Smooth muscle cell of bladder (primary cell): Measurements from ENCODE around the gene AFF3. TPM values are rescaled to one million over a fixed set of nuclear protein-coding genes. Genes with fewer than 3 reads are reported as not detected.

Experiments
- total RNA-seq: library from RNA; depleted of rRNA; stranded (reverse); fragments of >200 nt; gene quantifications from 2 replicates; pipeline ENCODE4 v1.2.3, GENCODE V29; 2014

Gene AFF3, protein sequence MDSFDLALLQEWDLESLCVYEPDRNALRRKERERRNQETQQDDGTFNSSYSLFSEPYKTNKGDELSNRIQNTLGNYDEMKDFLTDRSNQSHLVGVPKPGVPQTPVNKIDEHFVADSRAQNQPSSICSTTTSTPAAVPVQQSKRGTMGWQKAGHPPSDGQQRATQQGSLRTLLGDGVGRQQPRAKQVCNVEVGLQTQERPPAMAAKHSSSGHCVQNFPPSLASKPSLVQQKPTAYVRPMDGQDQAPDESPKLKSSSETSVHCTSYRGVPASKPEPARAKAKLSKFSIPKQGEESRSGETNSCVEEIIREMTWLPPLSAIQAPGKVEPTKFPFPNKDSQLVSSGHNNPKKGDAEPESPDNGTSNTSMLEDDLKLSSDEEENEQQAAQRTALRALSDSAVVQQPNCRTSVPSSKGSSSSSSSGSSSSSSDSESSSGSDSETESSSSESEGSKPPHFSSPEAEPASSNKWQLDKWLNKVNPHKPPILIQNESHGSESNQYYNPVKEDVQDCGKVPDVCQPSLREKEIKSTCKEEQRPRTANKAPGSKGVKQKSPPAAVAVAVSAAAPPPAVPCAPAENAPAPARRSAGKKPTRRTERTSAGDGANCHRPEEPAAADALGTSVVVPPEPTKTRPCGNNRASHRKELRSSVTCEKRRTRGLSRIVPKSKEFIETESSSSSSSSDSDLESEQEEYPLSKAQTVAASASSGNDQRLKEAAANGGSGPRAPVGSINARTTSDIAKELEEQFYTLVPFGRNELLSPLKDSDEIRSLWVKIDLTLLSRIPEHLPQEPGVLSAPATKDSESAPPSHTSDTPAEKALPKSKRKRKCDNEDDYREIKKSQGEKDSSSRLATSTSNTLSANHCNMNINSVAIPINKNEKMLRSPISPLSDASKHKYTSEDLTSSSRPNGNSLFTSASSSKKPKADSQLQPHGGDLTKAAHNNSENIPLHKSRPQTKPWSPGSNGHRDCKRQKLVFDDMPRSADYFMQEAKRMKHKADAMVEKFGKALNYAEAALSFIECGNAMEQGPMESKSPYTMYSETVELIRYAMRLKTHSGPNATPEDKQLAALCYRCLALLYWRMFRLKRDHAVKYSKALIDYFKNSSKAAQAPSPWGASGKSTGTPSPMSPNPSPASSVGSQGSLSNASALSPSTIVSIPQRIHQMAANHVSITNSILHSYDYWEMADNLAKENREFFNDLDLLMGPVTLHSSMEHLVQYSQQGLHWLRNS (N-terminal part only)
- total RNA-seq = 0.28 and 0.71 TPM in 2 replicates

DNA sequence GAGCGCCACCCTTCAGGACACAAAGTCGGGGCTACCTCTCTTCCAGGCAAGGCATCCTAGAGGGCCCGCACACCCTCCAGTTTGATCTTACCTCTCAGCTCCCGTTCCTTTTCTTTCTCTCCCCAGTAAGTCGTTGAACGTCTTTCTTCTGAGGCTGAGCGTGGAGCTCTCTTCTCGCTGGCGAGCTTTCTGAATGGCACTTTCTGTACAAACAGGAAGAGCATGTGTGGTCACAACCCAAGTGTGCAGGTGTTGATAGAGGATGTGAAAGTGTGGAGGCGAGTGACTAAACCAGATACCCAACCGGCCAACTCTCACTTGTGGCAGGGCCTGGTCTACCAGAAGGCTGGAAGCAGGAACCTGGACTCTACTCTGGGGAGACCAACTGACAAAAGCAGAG lies at the start of gene AFF3:
Gene AFF3, minus strand, starts transcription at position 198 of the 400 bp plus-strand sequence. CDS start 38,136 bp downstream, outside the sequence.

Other genes starting within 250 kb of the AFF3 start
- gene LONRF2, start 179.9 kb upstream of the AFF3 start, total RNA-seq = 0.28 TPM in 2 replicates